T-helper 1 cell treated with Interleukin-12 subunit alpha and Interleukin-12 subunit beta and Interleukin-4 antibody, amounts not matched to agents 30 ng/mL and 1 ng/mL, for 36 hours (primary cell): Measurements from ENCODE around the gene OR4K5. TPM values are rescaled to one million over a fixed set of nuclear protein-coding genes. Genes with fewer than 3 reads are reported as not detected.
"Not testable (repeated sequence)": the region's sequence is repeated elsewhere in the genome, so short reads cannot be mapped to it uniquely, and the experiment has no call there.

Source experiments
- intact Hi-C: fragments of 100-400 bp; cut with micrococcal nuclease; formaldehyde crosslinking; loops from one replicate; pipeline ENCODE4 v1.15.1; 2024
- total RNA-seq: library from RNA; stranded (reverse); gene quantifications from 2 replicates; pipeline ENCODE4 v1.2.3, GENCODE V29; 2022

OR4K5 gene
- total RNA-seq = not detected in 2 replicates

- intact Hi-C loops = no loop called here
Measured at GRCh38 chr14:19920021-19920657, at the start of gene OR4K5. Gene OR4K5 (plus strand): TSS chr14:19920607. CDS start chr14:19920607, 0 bp downstream.

GRCh38 chr14:19873178-19873577 lies 47.2 kb upstream of the OR4K5 start:
- intact Hi-C loops = no loop called here

GRCh38 chr14:19874842-19875241 lies 45.6 kb upstream of the OR4K5 start, which contains the start of gene OR4K2:
Gene OR4K2 (plus strand): TSS chr14:19875142. CDS start chr14:19876268, 1,126 bp downstream.
- intact Hi-C loops = no loop called here

- intact Hi-C loops = no loop called here
Measured at GRCh38 chr14:19878029-19878642, 42.3 kb upstream of the OR4K5 start.

GRCh38 chr14:19895282-19895681 lies 25.1 kb upstream of the OR4K5 start:
- intact Hi-C loops = no loop called here

- intact Hi-C loops = no loop called here
Measured at GRCh38 chr14:19900999-19901398, 19.4 kb upstream of the OR4K5 start.

GRCh38 chr14:19902409-19902808 lies 18.0 kb upstream of the OR4K5 start:
- intact Hi-C loops = no loop called here

- intact Hi-C loops = no loop called here
Measured at GRCh38 chr14:19906665-19907064, 13.7 kb upstream of the OR4K5 start.

GRCh38 chr14:19911114-19911513 lies 9.3 kb upstream of the OR4K5 start:
- intact Hi-C loops = no loop called here

- intact Hi-C loops = no loop called here
Measured at GRCh38 chr14:19917243-19917642, 3.2 kb upstream of the OR4K5 start.

GRCh38 chr14:19917955-19918518 lies 2.4 kb upstream of the OR4K5 start:
- intact Hi-C loops = no loop called here

GRCh38 chr14:19918553-19919264 lies 1.7 kb upstream of the OR4K5 start:
- intact Hi-C loops = no loop called here

- intact Hi-C loops = no loop called here
Measured at GRCh38 chr14:19930617-19931016, 10.2 kb downstream of the OR4K5 start, which contains the start of gene OR4K1. Gene OR4K1 (plus strand): TSS chr14:19930917. CDS start chr14:19935667, 4,750 bp downstream.

- intact Hi-C loops = no loop called here
Measured at GRCh38 chr14:19941668-19942067, 21.3 kb downstream of the OR4K5 start.

GRCh38 chr14:19947413-19948090 lies 27.1 kb downstream of the OR4K5 start:
- intact Hi-C loops = no loop called here

GRCh38 chr14:19949218-19949617 lies 28.8 kb downstream of the OR4K5 start:
- intact Hi-C loops = no loop called here

- intact Hi-C loops = not testable (repeated sequence)
Measured at GRCh38 chr14:19969735-19970134, 49.3 kb downstream of the OR4K5 start.
